Activated naive CD4-positive, alpha-beta T cell treated with anti-CD3 and anti-CD28 coated beads, Interleukin-2, amount 10 ng/mL, durations not matched to agents 5 hours and 36 hours (primary cell): Measurements from ENCODE around the gene MIX23. TPM values are rescaled to one million over a fixed set of nuclear protein-coding genes. Genes with fewer than 3 reads are reported as not detected.

Experiments used
- total RNA-seq, 2 experiments: library from RNA; stranded (reverse); gene quantifications; one replicate each; pipeline ENCODE4 v1.2.3, GENCODE V29; 2021

MIX23 gene
- 10 to 100 TPM; 25.3 to 30.7 TPM for total RNA-seq

GRCh38 chr3:122382888-122383666 lies at the start of gene MIX23:
Gene MIX23, minus strand, starts transcription at chr3:122383231. Its CDS starts 7 bp downstream, at chr3:122383224.

GRCh38 chr3:122415762-122416654 lies 33.0 kb upstream of the MIX23 start, which contains the start of gene WDR5B:
Gene WDR5B, minus strand, starts transcription at chr3:122416062. Its CDS starts 534 bp downstream, at chr3:122415528.

GRCh38 chr3:122383771-122384697 lies 1.0 kb upstream of the MIX23 start, which contains the start of gene FAM162A:
Gene FAM162A, plus strand, starts transcription at chr3:122384182. Its CDS starts 84 bp downstream, at chr3:122384266.

GRCh38 chr3:122324871-122325323 lies 58.1 kb downstream of the MIX23 start, which contains the start of gene CSTA:
Gene CSTA, plus strand, starts transcription at chr3:122325248. Its CDS starts 45 bp downstream, at chr3:122325293.

Other genes starting within 250 kb of the MIX23 start
- gene CASR, start 199.6 kb downstream of the MIX23 start, total RNA-seq: not detected
- not detected for gene CSTA, start 58.0 kb downstream of the MIX23 start, total RNA-seq
- 10 to 100 TPM; 60.3 to 60.4 TPM for gene FAM162A, start 951 bp upstream of the MIX23 start, total RNA-seq
- gene WDR5B, start 32.8 kb upstream of the MIX23 start, total RNA-seq: 1 to 10 TPM; 5.7 to 5.8 TPM
- 10 to 100 TPM; 50.5 to 51.1 TPM for gene KPNA1, start 131.7 kb upstream of the MIX23 start, total RNA-seq
- 10 to 100 TPM; 92.5 to 98.4 TPM for gene PARP9, start 181.1 kb upstream of the MIX23 start, total RNA-seq
- 10 to 100 TPM; 92.4 to 94.8 TPM for gene DTX3L, start 181.1 kb upstream of the MIX23 start, total RNA-seq
- gene PARP15, start 194.4 kb upstream of the MIX23 start, total RNA-seq: 10 to 100 TPM; 70.1 to 71.0 TPM